OCI-LY7 (cell line): ENCODE results near the gene ORC6.

Source experiments
- CTCF ChIP-seq: fragments of 200-600 bp; sonication (generic); conservative IDR thresholded peaks from 2 replicates; pipeline ENCODE4 v1.5.1; 2014; ENCODE audit warnings: mild to moderate bottlenecking, antibody characterized with exemption, low read length, moderate library complexity, mixed read lengths
- EZH2phosphoT487 ChIP-seq: fragments of 200-600 bp; sonication (generic); IDR thresholded peaks from 2 replicates; pipeline ENCODE4 v1.6.1; 2018; ENCODE audit warnings: low read depth, borderline replicate concordance, mild to moderate bottlenecking, mixed run types, antibody characterized with exemption, low read length, moderate library complexity, mixed read lengths

GRCh38 chr16:46730126-46730525, 40.7 kb downstream of the ORC6 start:
- TF ChIP-seq CTCF (no peak), EZH2phosphoT487 (no peak)
